ENCODE measurements around the gene RALGAPB.
"Not testable (repeated sequence)": the region's sequence is repeated elsewhere in the genome, so short reads cannot be mapped to it uniquely, and the experiment has no call there.

RALGAPB gene

GRCh38 chr20:38589967-38590675, 117.5 kb downstream of the RALGAPB start:
- no peak overlapping the region for H3K9ac ChIP-seq (ENCODE audit: low read length)
- no peaks in the 10 kb centered on the region for H3K4me1 ChIP-seq (ENCODE audit: control insufficient read depth, insufficient read depth, low read length)
- no peaks in the 10 kb centered on the region for H3K36me3 ChIP-seq (ENCODE audit: control insufficient read depth, insufficient read depth, low read length, severe bottlenecking)
- DNase-seq (ENCODE audit: low read depth): no peak
- peaks cover 22% of the 10 kb centered on the region for H3K27me3 ChIP-seq (replicated peaks; ENCODE audit: control insufficient read depth, insufficient read depth, low read length)
- H3K9me3 ChIP-seq (ENCODE audit: control insufficient read depth, low read length): no peaks in the 10 kb centered on the region
- no peak overlapping the region for H3K4me3 ChIP-seq (ENCODE audit: low read length)

- Histone ChIP-seq H3K9ac (ENCODE audit: low read length) (no peak overlapping the region), H3K27me3 (replicated peaks; ENCODE audit: control insufficient read depth, insufficient read depth, low read length) (peaks cover 22% of the 10 kb centered on the region), H3K4me3 (ENCODE audit: low read length) (no peak overlapping the region), H3K36me3 (ENCODE audit: control insufficient read depth, insufficient read depth, low read length, severe bottlenecking) (no peaks in the 10 kb centered on the region), H3K9me3 (ENCODE audit: control insufficient read depth, low read length) (no peaks in the 10 kb centered on the region), H3K4me1 (ENCODE audit: control insufficient read depth, insufficient read depth, low read length) (no peaks in the 10 kb centered on the region)
- no peak for DNase-seq (ENCODE audit: low read depth)
Observed at GRCh38 chr20:38590676-38591473, 118.2 kb downstream of the RALGAPB start.

GRCh38 chr20:38591474-38592410, 119.1 kb downstream of the RALGAPB start:
- H3K36me3 ChIP-seq (ENCODE audit: control insufficient read depth, insufficient read depth, low read length, severe bottlenecking): no peaks in the 10 kb centered on the region
- no peaks in the 10 kb centered on the region for H3K4me1 ChIP-seq (ENCODE audit: control insufficient read depth, insufficient read depth, low read length)
- no peak overlapping the region for H3K9ac ChIP-seq (ENCODE audit: low read length)
- no peaks in the 10 kb centered on the region for H3K9me3 ChIP-seq (ENCODE audit: control insufficient read depth, low read length)
- no peak overlapping the region for H3K4me3 ChIP-seq (ENCODE audit: low read length)
- H3K27me3 ChIP-seq (replicated peaks; ENCODE audit: control insufficient read depth, insufficient read depth, low read length): peaks cover 22% of the 10 kb centered on the region
- DNase-seq (ENCODE audit: low read depth): no peak

- H3K36me3 ChIP-seq (ENCODE audit: control insufficient read depth, insufficient read depth, low read length, severe bottlenecking); H3K9me3 ChIP-seq (ENCODE audit: control insufficient read depth, low read length); H3K4me3 ChIP-seq (ENCODE audit: low read length); DNase-seq (ENCODE audit: low read depth); H3K9ac ChIP-seq (ENCODE audit: low read length); H3K4me1 ChIP-seq (ENCODE audit: control insufficient read depth, insufficient read depth, low read length): not testable (repeated sequence)
- peaks cover 20% of the 10 kb centered on the region for H3K27me3 ChIP-seq (replicated peaks; ENCODE audit: control insufficient read depth, insufficient read depth, low read length)
Observed at GRCh38 chr20:38592411-38592790, 119.8 kb downstream of the RALGAPB start.

GRCh38 chr20:38594281-38594680, 121.6 kb downstream of the RALGAPB start:
- peaks cover 23% of the 10 kb centered on the region for H3K27me3 ChIP-seq (replicated peaks; ENCODE audit: control insufficient read depth, insufficient read depth, low read length)
- H3K4me1 ChIP-seq (ENCODE audit: control insufficient read depth, insufficient read depth, low read length); DNase-seq (ENCODE audit: low read depth); H3K9ac ChIP-seq (ENCODE audit: low read length); H3K9me3 ChIP-seq (ENCODE audit: control insufficient read depth, low read length); H3K36me3 ChIP-seq (ENCODE audit: control insufficient read depth, insufficient read depth, low read length, severe bottlenecking); H3K4me3 ChIP-seq (ENCODE audit: low read length): not testable (repeated sequence)

GRCh38 chr20:38595886-38596285, 123.2 kb downstream of the RALGAPB start:
- not testable (repeated sequence) for H3K4me3 ChIP-seq (ENCODE audit: low read length); DNase-seq (ENCODE audit: low read depth); H3K9me3 ChIP-seq (ENCODE audit: control insufficient read depth, low read length)

GRCh38 chr20:38599410-38599882, 126.8 kb downstream of the RALGAPB start:
- Histone ChIP-seq H3K36me3 (ENCODE audit: control insufficient read depth, insufficient read depth, low read length, severe bottlenecking) (no peaks in the 10 kb centered on the region), H3K4me3 (ENCODE audit: low read length) (no peak overlapping the region), H3K4me1 (ENCODE audit: control insufficient read depth, insufficient read depth, low read length) (no peaks in the 10 kb centered on the region), H3K9me3 (ENCODE audit: control insufficient read depth, low read length) (no peaks in the 10 kb centered on the region), H3K9ac (ENCODE audit: low read length) (no peak overlapping the region), H3K27me3 (replicated peaks; ENCODE audit: control insufficient read depth, insufficient read depth, low read length) (peaks cover 54% of the 10 kb centered on the region)
- no peak for DNase-seq (ENCODE audit: low read depth)

More at GRCh38 chr20:38595886-38596285, 123.2 kb downstream of the RALGAPB start:
- H3K9ac ChIP-seq (ENCODE audit: low read length); H3K36me3 ChIP-seq (ENCODE audit: control insufficient read depth, insufficient read depth, low read length, severe bottlenecking); H3K4me1 ChIP-seq (ENCODE audit: control insufficient read depth, insufficient read depth, low read length): not testable (repeated sequence)
- peaks cover 24% of the 10 kb centered on the region for H3K27me3 ChIP-seq (replicated peaks; ENCODE audit: control insufficient read depth, insufficient read depth, low read length)

GRCh38 chr20:38600057-38600456, 127.4 kb downstream of the RALGAPB start:
- Histone ChIP-seq H3K4me3 (ENCODE audit: low read length) (no peak overlapping the region), H3K36me3 (ENCODE audit: control insufficient read depth, insufficient read depth, low read length, severe bottlenecking) (no peaks in the 10 kb centered on the region), H3K9me3 (ENCODE audit: control insufficient read depth, low read length) (no peaks in the 10 kb centered on the region), H3K4me1 (ENCODE audit: control insufficient read depth, insufficient read depth, low read length) (no peaks in the 10 kb centered on the region), H3K27me3 (replicated peaks; ENCODE audit: control insufficient read depth, insufficient read depth, low read length) (peaks cover 54% of the 10 kb centered on the region), H3K9ac (ENCODE audit: low read length) (no peak overlapping the region)
- DNase-seq (ENCODE audit: low read depth): no peak

GRCh38 chr20:38601216-38602184, 128.9 kb downstream of the RALGAPB start, which contains the start of gene ARHGAP40:
Gene ARHGAP40, plus strand, starts transcription at chr20:38601809.
- no peak within 1 kb of the TSS for H3K4me3 ChIP-seq (ENCODE audit: low read length)
- no peaks in the 10 kb centered on the region for H3K36me3 ChIP-seq (ENCODE audit: control insufficient read depth, insufficient read depth, low read length, severe bottlenecking)
- no peak within 1 kb of the TSS for H3K9ac ChIP-seq (ENCODE audit: low read length)
- no peaks in the 10 kb centered on the region for H3K9me3 ChIP-seq (ENCODE audit: control insufficient read depth, low read length)
- H3K27me3 ChIP-seq (replicated peaks; ENCODE audit: control insufficient read depth, insufficient read depth, low read length): peaks cover 62% of the 10 kb centered on the region
- DNase-seq (ENCODE audit: low read depth): no peak
- no peaks in the 10 kb centered on the region for H3K4me1 ChIP-seq (ENCODE audit: control insufficient read depth, insufficient read depth, low read length)

GRCh38 chr20:38602185-38602581, 129.5 kb downstream of the RALGAPB start:
- no peaks in the 10 kb centered on the region for H3K4me1 ChIP-seq (ENCODE audit: control insufficient read depth, insufficient read depth, low read length)
- H3K4me3 ChIP-seq (ENCODE audit: low read length): no peak overlapping the region
- H3K9me3 ChIP-seq (ENCODE audit: control insufficient read depth, low read length): no peaks in the 10 kb centered on the region
- peaks cover 68% of the 10 kb centered on the region for H3K27me3 ChIP-seq (replicated peaks; ENCODE audit: control insufficient read depth, insufficient read depth, low read length)
- H3K9ac ChIP-seq (ENCODE audit: low read length): no peak overlapping the region
- no peaks in the 10 kb centered on the region for H3K36me3 ChIP-seq (ENCODE audit: control insufficient read depth, insufficient read depth, low read length, severe bottlenecking)
- DNase-seq (ENCODE audit: low read depth): no peak
